ENCODE results near the gene AFG1L.

- no peak for TF ChIP-seq CTCF (IDR thresholded peaks at IDR 0.05)
- no peak for TF ChIP-seq POLR2AphosphoS5 (IDR thresholded peaks at IDR 0.05)
- TF ChIP-seq POLR2A (IDR thresholded peaks at IDR 0.05): no peak
Observed at GRCh38 chr6:108501559-108501958, 206.7 kb downstream of the AFG1L start.

Measured in prostate gland (tissue), 2 donors.